Activated effector memory CD4-positive, alpha-beta T cell treated with Interleukin-2 at 50 U/mL for 16 hours (primary cell): ENCODE data around the gene PIGW.
"Not testable (repeated sequence)": the region's sequence is repeated elsewhere in the genome, so short reads cannot be mapped to it uniquely, and the experiment has no call there.

Experiments
- DNase-seq: peaks from one replicate; pipeline ENCODE4 v3.0.0-alpha.2; 2020

PIGW gene

DNA sequence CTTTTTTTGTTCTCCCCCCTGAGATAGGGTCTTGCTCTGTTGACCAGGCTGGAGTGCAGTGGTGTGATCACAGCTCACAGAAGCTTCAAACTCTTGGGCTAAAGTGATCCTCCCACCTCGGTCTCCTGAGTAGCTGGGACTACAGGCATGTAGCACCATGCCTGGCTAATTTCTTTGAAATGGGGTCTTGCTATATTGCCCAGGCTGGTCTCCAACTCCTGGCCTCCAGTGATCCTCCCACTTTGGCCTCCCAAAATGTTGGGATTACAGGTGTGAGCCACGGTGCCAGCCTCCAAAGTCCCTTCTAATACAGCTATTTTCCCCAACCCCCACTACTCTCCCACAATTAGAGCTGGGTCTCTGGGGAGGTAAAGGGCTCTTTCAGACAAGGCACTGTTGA is 26.3 kb upstream of the PIGW start:
- DNase-seq: not testable (repeated sequence)

DNA sequence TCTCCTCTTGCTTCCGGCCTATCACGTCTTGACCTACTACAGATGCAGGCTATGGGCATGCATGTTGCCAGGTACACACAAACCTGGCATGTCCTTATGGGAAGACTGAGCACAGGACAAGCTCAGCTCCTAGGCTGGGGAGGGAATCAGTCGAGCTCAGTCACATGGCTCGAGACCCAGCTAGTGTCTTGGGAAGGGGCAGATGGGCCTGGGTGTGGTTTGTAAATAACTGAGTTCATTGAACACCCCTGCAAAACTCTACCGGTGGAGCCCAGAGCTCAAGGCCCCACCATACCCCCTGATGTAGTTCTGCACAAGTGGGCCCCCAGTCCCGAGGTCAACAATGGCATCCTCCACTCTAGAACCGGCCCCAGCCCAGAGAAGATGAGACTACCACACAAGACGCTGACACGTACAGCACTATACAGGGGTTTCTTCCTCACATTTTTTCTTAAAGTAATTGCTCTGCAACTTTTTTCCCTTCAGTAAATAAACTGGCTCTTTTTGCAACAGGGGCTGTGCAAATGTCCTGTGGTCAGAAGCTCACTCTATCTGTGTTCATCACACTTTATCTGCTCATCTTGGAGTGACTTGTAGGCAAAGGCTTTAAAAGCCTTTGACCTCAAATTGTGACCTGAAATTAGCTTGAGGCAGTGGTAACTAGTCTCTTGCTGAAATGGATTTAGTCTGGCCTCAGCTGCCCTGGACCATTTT is 25.4 kb upstream of the PIGW start:
- no peak for DNase-seq

DNA sequence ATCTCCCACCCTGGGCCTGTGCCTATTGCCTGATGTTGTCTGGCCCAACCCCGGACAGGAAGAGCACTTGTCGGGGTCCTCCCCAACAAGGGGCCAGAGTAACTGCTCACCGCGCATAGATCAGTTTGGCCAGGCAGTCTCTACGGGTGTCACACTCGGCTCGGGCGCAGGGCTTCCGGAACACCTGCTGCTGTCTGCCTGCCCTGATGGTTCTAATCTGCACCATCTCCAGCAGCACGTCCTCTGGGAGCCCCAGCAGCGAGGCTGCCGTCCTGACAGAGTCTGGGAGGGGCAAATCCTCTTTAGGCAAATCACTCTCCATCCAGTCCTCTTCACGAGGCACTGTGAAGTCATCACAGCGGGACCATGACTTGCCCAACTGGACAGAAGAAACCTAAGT is 24.2 kb upstream of the PIGW start:
- no peak for DNase-seq

DNA sequence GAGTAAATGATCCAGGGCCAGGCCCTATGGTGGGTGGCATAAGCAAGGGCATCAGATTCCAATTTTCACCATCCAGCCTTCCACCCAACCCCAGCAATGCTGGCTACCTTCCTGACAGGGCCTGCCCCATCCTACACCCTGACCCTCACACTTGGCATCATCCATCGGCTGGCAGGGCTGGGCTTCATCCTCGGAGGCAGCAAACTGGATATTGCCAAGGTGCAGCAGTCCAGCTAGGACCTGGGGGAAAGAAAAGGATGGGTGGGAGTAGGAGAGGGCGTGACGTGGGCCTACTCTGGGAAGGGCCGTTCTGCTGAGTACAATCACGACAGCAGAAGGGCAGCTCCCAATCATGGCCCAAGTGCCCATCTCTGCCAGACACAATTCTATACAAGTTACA is 23.6 kb upstream of the PIGW start:
- no peak for DNase-seq

DNA sequence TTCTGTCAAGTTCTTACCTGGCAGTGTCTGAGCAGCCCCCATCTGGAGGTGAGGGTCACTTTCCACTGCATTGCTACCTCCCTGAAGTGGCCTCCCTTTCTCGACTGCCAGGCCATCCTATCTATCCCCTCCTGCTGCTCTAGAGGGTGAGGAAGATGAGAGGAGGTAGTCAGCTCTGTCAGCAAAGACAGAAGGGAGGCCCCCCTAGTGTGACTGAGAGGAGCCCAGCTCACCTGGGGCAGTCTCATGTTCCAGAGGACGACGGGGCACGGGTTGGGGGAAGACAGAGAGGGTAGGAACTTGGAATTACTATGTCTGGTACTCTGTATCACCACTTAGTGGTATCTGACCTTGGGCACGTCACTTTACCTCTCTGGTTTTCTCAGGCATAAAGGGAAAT is 22.1 kb upstream of the PIGW start:
- no peak for DNase-seq

DNA sequence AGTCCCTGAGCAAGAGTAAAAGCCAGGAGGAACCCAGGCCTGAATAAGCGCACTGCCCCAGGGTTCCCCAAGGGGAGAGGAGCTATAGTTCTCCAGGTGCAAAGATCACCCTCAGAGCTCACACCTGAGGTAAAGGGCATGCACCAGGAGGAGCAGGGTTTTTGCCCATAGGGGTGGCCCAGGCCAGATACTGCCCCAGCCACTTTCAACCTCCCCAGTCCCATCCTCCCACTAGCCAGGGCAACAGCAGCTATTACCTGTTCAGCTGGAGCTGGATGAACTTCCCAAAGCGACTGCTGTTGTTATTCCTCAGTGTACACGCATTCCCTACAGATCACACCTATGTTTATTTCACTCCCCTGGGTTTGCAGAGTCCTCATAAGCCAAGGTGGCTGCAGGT is 19.9 kb upstream of the PIGW start:
- no peak for DNase-seq

DNA sequence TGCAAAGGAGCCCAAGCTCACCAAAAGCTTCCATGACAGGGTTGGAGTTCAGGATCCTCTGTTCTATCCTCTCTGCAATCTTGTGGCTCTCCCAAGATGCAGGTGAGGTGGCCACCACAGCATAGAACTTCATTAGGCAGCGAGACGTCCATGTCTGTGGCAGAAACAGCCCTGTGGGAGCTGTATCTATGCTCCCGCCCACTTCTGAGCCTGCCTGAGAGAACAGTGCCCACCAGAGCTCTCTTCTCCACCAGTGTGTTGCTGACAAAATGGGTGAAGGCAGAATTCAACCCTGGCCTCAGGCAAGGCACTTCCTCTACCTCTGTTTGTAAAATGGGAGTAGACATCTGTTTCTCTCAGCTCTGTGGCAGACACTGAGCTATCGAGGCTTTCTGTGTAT is 18.9 kb upstream of the PIGW start:
- DNase-seq: no peak

DNA sequence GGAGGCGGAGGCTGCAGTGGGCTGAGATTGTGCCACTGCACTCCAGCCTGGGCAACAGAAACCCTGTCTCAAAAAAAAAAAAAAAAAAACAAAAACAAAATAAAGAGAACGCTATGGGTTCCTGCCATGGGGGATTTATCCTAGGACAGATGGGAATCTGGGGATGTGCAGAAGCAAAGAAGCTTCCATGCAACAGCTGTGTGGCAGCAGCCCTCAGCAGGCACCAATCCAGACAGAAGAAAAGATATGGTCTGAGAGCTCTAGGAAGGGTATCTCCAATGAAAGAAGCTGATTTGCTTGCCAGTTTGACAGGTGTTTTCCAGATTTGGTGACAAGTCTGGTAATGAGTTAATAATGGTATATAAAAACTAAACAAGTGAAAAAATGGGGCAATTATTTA is 11.7 kb upstream of the PIGW start:
- no peak for DNase-seq

DNA sequence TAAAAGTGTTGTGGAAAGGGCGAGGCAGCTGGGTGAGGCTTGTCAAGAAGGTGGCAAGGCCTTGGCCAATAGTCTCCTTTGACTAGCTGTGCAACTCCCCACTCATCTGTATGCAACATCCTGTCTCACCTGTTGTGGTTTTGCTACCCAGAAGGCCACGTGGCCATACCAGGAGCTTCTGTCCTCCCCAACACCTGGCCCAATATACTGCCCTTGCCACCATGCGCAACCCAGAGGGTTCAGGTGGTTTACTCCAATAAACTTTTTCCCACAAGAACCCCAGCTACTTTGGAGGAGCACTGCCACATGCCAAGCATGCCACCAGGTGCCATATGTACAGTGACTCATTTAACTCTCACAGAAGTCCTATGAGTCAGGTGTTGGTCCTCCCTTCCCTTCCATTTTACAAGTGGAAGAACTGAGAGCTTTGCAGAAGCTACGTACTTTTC is 10.3 kb upstream of the PIGW start:
- DNase-seq: no peak

DNA sequence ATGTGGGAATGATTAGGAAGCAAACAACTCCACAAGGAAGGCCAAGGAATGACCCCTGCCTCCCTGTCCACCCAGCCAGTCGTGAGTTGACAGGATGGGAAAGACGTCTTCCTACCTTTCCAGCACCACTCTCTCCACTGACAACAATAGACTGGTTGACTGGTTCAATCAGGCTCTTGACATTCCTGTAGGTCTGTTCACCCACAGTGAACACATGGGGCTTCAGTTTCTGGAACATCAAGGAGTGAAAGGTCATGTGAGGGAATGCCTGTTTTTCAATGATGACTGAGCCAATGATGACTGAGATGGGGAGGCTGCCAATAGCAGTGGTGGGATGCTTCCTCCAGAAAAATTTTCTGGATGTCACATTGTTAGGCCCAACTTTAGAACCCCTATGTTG is 9.7 kb upstream of the PIGW start:
- no peak for DNase-seq

DNA sequence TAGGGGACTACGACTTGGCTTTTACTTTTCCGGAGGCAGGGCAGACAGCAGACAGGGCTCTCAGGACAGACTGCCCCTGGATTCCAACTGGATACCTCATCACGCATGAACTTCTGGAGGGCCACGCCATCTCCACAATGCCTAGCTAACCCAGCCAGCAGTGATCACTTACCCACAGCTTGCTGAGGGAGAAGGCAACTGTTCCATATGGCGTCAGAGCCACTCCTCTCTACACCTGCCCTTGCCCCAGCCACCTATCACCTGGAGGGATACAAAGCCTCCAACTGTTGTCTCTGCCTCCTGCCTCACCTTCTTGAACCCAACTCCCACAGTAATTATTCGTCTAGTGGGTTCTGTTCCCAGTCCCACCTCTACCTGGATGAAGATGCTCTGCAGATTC is 8.9 kb upstream of the PIGW start:
- DNase-seq: no peak

DNA sequence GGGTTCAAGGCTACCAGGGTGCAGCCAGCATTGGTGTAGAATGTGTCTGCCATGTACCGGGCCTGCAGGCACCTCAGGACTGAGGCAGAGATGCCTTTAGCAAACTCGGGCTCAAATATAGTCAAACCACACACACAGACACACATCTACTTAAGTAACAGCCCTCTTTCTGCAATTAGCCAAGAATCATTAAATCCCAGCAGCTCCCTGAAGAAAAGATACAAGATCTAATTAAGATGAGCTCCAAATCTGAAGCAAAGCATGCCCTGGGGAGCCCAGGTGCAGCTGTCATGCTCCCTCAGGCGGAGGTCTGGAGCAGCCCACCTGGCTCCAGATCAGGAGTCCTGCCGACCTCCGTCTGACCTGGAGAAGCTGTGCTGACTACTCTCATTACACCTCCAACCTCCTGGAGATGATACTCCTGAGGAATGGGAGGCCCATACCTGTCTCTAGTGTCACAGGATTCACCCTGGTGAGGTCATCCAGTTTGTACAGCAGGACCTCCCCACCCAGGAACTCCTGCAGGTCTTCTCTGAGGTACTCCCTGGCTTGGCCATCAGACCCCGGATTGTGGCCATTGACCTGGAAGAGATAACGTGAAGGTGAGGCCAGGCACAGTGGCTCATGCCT is 7.1 kb upstream of the PIGW start:
- no peak for DNase-seq

DNA sequence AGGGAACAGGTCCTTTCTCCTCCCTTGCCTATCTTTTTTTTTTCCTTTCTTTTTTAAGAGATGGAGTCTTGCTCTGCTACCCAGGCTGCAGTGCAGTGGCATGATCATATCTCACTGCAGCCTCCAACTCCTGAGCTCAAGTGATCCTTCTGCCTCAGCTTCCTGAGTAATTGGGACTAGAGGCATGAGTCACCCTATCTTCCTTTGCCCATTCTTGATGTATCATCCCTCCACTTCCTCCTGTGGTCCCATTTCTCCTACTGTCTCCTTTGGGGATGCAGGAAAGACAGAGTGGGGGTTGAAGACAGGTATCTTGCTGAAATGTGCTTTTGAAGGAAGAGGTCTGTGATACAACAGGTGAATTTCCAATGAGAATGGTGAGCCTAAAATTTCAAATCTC is 5.7 kb upstream of the PIGW start:
- no peak for DNase-seq

DNA sequence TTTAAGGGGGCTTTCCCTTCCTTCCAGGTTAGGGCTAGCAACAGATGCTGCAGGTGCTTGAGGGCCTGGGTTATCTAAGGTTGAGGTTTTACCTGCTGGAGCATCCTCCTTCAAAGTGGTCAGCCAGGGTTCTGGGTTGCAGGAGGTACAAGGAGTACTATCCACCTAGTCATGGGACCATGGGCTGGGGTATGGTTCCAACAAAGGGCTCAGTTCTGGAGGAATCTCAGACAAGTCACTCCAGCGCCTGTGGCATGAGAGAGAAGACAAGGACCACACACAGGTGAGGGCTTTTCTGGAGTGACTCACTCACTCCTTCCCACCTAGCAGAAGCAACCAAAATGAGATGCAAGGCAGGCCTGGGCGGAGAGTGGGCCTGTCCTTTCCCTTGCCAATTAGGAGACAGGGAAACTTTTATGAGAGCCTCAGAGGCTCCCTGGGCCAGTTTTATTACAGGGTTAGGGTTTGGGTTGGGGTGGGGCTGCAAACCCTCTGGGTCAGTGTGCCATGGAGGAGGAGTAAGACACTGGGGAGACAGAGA is 2.3 kb upstream of the PIGW start:
- no peak for DNase-seq

DNA sequence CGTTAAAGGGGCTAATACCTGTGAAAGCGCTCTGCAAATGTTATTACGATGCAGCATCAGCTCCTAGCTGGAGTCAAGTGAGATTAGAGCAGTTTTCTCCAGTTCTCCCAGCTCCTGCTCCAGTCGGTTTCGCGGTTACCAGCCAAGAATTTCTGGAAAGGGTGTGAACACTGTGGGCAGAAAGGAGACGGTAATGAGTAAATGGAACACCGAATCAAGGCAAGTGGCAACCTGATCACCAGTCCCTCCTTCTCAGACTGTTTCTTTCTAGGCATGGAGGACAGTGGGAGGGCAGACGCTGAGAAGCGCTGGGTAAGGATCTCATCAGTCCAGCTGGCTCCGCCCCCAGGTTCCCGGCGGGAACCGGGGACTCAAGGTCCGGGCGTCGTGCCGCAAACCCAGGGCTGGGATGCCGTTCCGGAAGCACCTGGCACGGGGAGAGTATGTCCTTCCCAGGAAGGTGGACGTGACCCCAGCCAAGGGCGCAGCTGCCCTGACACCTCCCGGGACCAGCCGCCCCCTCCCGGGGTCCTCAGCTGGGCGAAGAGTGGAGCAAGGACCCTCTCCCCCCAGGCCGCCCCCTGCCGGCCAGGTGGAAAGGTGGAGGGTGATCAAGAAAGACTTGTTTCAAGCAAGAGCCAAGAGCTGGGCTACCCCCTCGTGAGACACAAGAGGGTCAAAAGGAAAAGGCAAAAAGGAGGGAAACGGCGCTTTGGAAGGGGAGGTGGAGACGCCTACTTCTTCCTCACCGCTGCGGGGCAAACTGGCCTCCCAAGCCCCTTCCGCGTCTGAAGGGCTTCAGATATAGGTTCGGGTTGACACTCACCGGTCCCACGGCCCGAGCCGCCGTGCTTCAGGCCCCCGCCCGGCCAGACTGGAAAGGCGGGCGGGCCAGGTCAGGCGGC is 600 bp upstream of the PIGW start:
- peak; percentile 38 for DNase-seq

DNA sequence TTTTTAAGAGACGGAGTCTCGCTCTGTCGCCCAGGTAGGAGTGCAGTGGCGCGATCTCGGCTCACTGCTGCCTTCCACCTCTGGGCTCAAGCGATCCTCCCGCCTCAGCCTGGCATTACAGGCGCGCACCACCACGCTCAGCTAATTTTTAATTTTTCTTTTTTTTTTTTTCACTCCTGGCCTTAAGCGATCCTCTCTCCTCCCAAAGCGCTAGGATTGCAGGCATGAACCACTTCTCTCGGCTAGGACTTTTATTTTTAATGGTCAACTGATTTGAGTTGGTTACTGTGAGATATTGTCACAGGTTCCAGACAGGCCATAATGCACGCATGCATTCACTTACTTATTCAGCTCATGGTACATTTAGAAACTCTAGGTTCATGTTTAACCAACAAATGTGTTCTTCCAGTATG is 888 bp downstream of the PIGW start:
- DNase-seq: no peak

DNA sequence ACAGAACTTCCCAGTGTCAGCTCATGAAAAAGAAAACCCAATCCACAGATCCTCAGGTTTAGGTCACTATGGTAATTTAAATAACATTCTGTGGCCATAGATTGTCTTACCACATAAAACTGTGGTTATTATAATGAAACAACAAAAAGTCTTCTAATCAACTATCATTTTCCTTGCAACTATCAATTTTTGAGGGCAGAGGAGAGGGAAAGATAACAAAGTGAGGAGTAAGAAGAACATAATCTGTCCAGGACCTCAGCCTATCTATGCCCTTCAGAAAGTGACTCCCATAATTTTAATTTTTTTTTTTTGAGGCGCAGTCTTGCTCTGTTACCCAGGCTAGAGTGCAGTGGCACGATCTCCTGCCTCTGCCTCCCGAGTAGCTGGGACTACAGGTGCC is 5.9 kb downstream of the PIGW start:
- DNase-seq: no peak

DNA sequence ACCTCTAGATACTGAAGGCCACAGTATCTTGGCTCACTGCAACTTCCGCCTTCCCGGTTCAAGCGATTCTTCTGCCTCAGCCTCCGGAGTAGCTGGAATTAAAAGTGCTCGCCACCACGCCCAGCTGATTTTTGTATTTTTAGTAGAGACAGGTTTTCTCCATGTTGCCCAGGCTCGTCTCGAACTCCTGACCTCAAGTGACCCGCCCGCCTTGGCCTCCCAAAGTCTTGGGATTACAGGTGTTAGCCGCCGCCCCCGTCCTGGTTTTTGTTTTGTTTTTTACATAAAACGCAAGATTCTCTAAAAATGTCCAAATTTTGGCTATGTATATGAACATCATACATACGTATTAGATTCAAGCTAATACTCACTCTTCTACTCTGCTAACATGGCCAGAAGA is 8.0 kb downstream of the PIGW start:
- DNase-seq: no peak

DNA sequence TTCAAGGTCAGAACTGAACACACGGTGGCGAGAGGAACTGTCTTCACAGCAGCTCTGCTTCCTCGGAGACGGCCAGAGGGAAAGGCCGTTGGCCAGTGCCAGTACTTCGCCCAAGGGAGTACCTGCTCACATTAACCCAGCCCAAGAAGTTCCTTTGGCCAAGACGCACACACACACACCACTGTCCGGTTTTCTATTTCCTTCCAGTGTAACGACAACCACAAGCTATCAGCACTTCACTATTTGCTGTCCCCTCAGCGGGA is 9.2 kb downstream of the PIGW start:
- DNase-seq: no peak

DNA sequence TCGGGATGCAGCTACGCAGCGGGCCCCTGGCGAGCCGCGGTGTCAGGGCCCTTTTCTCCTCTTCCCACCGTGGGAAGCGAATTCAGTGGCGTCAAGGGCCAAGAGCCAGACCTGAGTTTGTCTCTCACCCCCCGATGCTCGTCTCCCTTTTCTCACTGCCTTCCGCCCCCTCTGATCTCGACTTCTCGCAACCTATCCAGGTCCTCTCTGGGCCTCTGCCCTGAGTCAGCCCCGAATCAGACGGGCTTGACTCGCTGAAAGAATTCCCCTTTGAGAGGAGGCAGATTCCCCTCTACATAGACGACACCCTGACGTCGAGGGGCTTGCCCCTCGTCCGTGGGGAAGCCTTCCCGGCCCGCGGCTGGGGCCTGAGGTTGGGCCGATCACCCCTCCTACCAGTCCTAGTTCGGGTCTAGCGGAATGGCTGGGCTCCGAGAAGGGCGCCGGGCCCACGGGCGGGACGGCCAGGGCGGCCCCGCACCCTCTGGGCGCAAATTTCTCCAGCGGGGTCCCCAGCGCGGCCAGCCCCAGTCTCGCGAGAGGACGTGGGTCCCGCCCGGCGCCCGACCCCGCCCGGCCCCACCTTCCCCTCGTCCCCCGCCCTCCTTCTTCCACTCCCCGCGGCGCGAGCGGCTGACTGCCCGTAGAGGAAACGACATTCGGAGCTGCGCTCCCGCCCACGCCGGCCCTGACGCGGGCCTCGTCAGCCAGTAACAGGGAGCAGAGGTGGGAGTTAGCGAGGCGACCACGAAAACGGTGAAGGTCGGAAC is 9.7 kb downstream of the PIGW start, which contains the start of gene GGNBP2:
TSS of gene GGNBP2 (plus strand) at position 613 of the 770 bp plus-strand sequence. CDS start 806 bp downstream, outside the sequence.
- peak; percentile 89 for DNase-seq

DNA sequence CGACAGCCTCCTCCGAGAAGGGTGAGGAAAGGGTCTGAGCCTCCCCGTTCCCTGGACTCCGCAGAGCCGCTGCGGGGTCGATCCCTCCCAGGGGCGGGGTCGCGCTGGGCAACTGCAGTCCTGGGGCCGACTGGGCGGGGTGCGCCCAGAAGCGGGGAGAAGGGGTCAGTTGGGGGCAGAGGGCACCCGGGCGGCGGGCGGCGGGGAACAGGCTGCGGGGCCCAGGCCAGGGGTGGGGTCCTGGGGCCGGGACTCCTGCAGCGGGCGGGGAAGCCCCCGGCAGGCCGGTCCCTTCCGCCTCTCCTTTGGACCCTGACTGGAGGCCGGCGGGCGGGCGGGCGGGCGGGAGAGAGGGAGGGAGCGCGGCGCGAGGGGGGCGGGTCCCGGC is 10.3 kb downstream of the PIGW start:
- DNase-seq: no peak

DNA sequence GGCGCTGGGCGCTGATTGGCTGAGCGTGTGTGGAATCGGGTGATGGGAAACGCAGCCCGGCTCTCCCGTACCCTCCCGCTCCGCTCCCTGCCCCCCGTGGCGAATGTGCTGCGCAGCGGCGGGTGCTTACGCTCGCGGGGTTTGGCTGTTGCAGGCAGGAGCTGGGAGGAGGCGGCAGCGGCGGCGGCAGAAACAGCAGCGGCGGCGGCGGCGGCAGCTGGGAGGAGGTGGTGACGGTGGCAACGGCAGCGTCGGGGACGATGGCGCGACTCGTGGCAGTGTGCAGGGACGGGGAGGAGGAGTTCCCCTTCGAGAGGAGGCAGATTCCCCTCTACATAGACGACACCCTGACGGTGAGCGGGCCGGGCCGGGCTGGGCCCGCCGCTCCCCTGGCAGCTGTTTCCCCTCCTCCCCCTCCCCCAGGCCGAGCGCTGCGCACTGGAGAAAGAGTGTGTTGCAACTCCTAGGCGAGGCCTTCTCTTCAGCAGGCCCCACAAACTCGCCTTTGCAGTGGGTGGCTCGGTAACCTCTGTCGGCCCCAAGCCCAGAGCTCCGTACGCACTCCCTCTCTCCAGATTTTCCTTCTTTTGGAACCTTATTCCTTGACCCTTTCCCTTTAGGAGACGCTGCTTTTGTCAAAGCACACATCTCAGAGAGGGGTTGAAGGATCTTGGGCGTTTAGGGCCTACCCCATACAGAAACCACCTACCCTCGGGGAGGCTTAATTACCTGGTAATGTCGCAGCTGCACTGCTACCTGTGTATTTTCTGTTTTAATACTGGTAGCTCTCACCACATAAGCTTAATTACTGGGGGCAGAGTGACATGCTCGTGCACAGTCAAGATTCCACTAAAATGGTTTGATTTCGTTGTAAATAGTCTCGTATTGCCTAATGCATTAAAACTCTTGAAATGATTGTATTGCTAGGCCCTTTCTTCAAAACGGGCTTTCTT is 11.0 kb downstream of the PIGW start:
- peak; percentile 95 for DNase-seq
